ENCODE data around the gene RHBDF1. TPM values are rescaled to one million over a fixed set of nuclear protein-coding genes. Genes with fewer than 3 reads are reported as not detected.

Gene RHBDF1
- total and polyA plus RNA-seq, 2 of the 13 experiments (the other 11 are each of a cell fraction or from before 2014, with no cell fraction given), result 5.4 to 26.9 TPM

DNA sequence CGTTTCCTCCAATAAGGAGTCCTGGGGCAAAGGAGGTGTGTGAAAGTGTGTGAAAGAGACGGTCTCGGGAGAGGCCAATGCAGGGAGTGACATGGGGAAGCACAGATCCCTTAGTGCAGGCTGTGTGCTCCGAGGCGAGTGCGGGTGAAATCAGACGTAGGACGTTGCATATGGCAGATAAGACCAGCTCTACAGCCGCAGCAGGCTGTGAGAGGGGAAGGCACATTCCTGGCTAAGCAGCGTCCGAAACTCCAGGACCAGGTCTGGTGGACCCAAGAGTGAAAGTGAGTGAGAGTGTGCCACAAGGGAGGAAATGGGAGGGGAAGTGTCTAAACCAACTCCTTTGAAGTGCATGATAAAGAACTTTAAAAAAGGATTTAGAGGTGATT is 30.4 kb downstream of the RHBDF1 start:
- no TSS peak for BruUV-seq (replicated peaks)
- no peak for ATAC-seq
- CTCF ChIA-PET (ENCODE audit: low intra/inter-chr PET ratio, low total read pairs), result no interaction called here
- no peak overlapping the region for H3K9ac ChIP-seq (ENCODE audit: insufficient read depth, low read depth, low read length)
- intact Hi-C loops (cut with micrococcal nuclease; ENCODE audit: unreplicated experiment) (no loop called here), in situ Hi-C loops (cut with HindIII; ENCODE audit: extremely low pct_ligation_motif_present, low pct_unique_long_range_greater_than_20kb) (no loop called here)
- no peaks in the 10 kb centered on the region for H3K79me2 ChIP-seq (ENCODE audit: insufficient read depth, low read length)
- H2AFZ ChIP-seq (ENCODE audit: low read length), result no peak overlapping the region
- DNase-seq (ENCODE audit: low spot score), result no peak
- POLR2A ChIA-PET, result no interaction called here
- TF ChIP-seq, protein P1, sequence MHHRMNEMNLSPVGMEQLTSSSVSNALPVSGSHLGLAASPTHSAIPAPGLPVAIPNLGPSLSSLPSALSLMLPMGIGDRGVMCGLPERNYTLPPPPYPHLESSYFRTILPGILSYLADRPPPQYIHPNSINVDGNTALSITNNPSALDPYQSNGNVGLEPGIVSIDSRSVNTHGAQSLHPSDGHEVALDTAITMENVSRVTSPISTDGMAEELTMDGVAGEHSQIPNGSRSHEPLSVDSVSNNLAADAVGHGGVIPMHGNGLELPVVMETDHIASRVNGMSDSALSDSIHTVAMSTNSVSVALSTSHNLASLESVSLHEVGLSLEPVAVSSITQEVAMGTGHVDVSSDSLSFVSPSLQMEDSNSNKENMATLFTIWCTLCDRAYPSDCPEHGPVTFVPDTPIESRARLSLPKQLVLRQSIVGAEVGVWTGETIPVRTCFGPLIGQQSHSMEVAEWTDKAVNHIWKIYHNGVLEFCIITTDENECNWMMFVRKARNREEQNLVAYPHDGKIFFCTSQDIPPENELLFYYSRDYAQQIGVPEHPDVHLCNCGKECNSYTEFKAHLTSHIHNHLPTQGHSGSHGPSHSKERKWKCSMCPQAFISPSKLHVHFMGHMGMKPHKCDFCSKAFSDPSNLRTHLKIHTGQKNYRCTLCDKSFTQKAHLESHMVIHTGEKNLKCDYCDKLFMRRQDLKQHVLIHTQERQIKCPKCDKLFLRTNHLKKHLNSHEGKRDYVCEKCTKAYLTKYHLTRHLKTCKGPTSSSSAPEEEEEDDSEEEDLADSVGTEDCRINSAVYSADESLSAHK (CRISPR knock-in tag; IDR thresholded peaks at IDR 0.05; ENCODE audit: borderline replicate concordance), result no peak
- TF ChIP-seq CCDC6 (CRISPR knock-in tag; IDR thresholded peaks at IDR 0.05) (no peak), MZF1 (CRISPR knock-in tag; IDR thresholded peaks at IDR 0.05; ENCODE audit: borderline replicate concordance) (no peak), ARNT2 (CRISPR knock-in tag; IDR thresholded peaks at IDR 0.05; ENCODE audit: low read depth) (no peak), SMARCE1 (IDR thresholded peaks at IDR 0.05; ENCODE audit: borderline replicate concordance) (no peak), SRSF9 (IDR thresholded peaks at IDR 0.05; ENCODE audit: borderline replicate concordance, insufficient read depth, low read depth, low read length, poor library complexity, severe bottlenecking) (no peak), SP5 (CRISPR knock-in tag; IDR thresholded peaks at IDR 0.05; ENCODE audit: borderline replicate concordance, low read depth) (no peak), ZNF773 (CRISPR knock-in tag; IDR thresholded peaks at IDR 0.05; ENCODE audit: borderline replicate concordance) (no peak), ZNF264 (CRISPR knock-in tag; IDR thresholded peaks at IDR 0.05) (no peak), PPARG (CRISPR knock-in tag; conservative IDR thresholded peaks at IDR 0.05) (no peak), ZNF567 (CRISPR knock-in tag; IDR thresholded peaks at IDR 0.05; ENCODE audit: borderline replicate concordance) (no peak), TCF7 (IDR thresholded peaks at IDR 0.05; ENCODE audit: low read depth) (no peak), SP1 (IDR thresholded peaks at IDR 0.05) (no peak), SP1 (CRISPR knock-in tag; IDR thresholded peaks at IDR 0.05) (no peak)
- TF ChIP-seq, protein P2, sequence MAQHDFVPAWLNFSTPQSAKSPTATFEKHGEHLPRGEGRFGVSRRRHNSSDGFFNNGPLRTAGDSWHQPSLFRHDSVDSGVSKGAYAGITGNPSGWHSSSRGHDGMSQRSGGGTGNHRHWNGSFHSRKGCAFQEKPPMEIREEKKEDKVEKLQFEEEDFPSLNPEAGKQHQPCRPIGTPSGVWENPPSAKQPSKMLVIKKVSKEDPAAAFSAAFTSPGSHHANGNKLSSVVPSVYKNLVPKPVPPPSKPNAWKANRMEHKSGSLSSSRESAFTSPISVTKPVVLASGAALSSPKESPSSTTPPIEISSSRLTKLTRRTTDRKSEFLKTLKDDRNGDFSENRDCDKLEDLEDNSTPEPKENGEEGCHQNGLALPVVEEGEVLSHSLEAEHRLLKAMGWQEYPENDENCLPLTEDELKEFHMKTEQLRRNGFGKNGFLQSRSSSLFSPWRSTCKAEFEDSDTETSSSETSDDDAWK (CRISPR knock-in tag; IDR thresholded peaks at IDR 0.05), result no peak
- TF ChIP-seq, protein P3, sequence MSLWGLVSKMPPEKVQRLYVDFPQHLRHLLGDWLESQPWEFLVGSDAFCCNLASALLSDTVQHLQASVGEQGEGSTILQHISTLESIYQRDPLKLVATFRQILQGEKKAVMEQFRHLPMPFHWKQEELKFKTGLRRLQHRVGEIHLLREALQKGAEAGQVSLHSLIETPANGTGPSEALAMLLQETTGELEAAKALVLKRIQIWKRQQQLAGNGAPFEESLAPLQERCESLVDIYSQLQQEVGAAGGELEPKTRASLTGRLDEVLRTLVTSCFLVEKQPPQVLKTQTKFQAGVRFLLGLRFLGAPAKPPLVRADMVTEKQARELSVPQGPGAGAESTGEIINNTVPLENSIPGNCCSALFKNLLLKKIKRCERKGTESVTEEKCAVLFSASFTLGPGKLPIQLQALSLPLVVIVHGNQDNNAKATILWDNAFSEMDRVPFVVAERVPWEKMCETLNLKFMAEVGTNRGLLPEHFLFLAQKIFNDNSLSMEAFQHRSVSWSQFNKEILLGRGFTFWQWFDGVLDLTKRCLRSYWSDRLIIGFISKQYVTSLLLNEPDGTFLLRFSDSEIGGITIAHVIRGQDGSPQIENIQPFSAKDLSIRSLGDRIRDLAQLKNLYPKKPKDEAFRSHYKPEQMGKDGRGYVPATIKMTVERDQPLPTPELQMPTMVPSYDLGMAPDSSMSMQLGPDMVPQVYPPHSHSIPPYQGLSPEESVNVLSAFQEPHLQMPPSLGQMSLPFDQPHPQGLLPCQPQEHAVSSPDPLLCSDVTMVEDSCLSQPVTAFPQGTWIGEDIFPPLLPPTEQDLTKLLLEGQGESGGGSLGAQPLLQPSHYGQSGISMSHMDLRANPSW (CRISPR knock-in tag; IDR thresholded peaks at IDR 0.05; ENCODE audit: borderline replicate concordance), result no peak
- FAIRE-seq, result no peak
- peaks cover 26% of the 10 kb centered on the region for H3K4me1 ChIP-seq (ENCODE audit: insufficient read depth, low read length)
- H3K4me2 ChIP-seq (ENCODE audit: low read depth, low read length), result no peak overlapping the region
- no peaks in the 10 kb centered on the region for H4K20me1 ChIP-seq (ENCODE audit: insufficient read depth, low read length)
- 93% methylated on average over 11 of the region's 11 CpGs for WGBS (ENCODE audit: low lambda C conversion rate)
- no peaks in the 10 kb centered on the region for H3K9me3 ChIP-seq (ENCODE audit: low read length)
- H3K27ac ChIP-seq (ENCODE audit: extremely low read length, insufficient read depth, low read length), result no peak overlapping the region
- peaks cover 4 to 14% of the 10 kb centered on the region in 2 experiments; a peak in 2 of 5 replicates for H3K36me3 ChIP-seq (replicated peaks in 1 of 2; ENCODE audit: control insufficient read depth in 1 of 2, insufficient read depth in 2 of 2, low read length in 2 of 2)
- H3K27me3 ChIP-seq (ENCODE audit: control insufficient read depth in 1 of 2, insufficient read depth in 2 of 2, low read length in 2 of 2), result no peaks in the 10 kb centered on the region
- no peak overlapping the region for H3K4me3 ChIP-seq (replicated peaks in 1 of 3; ENCODE audit: insufficient read depth in 1 of 3, low read depth in 2 of 3, low read length in 3 of 3)

Data from HepG2 (cell line).